HG03025 (cell line): Measurements from ENCODE around the gene CALN1.

Experiments used
- ATAC-seq: cut with Tn5 transposase; IDR thresholded peaks from one replicate; pipeline ENCODE4 v1.9.1; 2021; ENCODE audit warnings: mild to moderate bottlenecking, moderate library complexity; ENCODE audit not compliant: unreplicated experiment, low FRiP score

The CALN1 gene

DNA sequence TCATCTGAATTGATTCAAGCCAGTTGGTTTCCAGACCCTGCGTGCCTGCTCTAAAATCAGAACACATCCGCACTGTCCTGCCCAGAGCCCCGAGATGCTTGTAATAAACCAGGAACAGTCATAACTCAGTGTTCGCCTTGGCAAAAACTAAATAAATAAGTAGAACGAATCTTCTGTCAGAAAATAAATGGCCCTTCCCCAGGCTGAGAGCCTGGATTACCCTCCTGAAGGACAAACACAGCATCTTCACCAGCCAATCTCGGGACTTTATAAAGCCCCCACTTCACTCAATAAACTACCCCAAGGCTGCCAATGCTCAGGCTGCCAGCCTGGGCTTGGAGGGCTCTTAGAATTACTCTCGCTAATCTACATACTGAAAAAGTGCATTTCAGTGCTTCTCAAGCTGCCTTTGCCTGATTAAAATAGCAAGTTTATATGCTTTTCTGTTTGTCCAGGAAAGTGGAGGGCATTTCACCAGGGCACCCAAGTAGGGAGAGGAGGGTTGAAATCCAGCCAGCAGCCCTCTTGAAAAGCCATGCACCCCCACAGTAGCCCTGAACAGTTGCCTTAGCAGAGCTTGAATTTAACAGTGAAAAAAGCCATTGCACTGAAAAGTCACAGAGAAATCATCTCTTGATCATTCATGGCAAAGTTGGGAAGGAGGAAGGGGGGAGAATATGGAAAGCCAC, 136.6 kb downstream of the CALN1 start:
- no peak for ATAC-seq

DNA sequence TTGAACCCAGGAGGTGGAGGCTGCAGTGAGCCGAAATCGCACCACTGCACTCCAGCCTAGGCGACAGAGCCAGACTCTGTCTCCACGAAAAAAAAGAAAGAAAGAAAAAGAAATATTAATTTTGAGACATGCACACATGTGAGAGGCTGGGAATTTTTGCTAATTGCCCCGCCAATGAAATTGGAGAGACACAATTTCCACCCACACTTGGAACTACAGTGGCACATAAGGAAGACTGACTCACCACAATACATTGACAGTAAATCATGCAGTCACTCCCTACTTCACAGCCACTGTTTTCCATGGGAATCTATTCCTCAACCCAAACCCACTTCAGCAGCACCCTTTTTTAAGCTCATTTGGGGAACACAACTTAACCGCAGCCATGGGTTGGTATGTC, 139.7 kb downstream of the CALN1 start:
- ATAC-seq: no peak

GRCh38 chr7:72268796-72269195, 143.3 kb downstream of the CALN1 start:
- no peak for ATAC-seq

DNA sequence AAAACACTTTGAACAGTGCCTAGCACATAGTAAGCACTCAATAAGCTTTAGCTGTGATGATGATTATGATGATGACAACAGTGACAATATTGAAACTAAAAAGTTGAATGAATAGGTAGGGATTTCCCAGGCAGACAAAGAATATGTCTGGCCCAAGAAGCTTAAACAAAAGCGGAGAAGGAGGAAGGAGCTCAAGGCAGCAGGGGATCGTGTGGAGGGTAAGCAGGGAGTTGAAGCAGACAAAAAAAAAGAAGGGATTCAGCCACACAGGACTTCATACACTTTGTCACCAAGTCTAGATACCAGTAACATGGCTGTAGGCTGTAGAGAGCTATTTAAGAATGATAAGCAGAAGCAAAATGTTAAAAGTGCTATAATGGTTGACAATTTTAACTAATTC, 144.0 kb downstream of the CALN1 start:
- no peak for ATAC-seq

- no peak for ATAC-seq
Observed at GRCh38 chr7:72267291-72267800, 144.8 kb downstream of the CALN1 start.

DNA sequence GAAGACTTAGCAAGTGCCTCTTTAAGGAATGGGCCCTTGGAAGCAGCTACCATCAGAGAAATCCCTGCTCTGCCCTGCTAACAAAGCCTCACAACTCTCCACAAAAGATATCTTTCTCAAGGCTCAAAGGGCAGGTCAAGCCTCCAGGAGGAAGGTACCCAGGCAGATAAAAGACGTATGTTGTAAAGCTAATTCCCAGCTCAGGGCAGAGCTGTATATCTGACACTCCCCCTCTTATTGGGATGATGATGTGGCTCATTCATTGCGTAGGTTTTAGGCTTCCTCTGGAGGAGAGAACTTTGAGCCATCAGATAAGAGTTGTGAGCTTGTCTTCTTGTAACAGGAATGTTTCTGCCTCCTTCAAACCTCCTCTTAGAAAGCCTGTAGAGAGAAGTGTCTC, 145.4 kb downstream of the CALN1 start:
- no peak for ATAC-seq

- no peak for ATAC-seq
Observed at GRCh38 chr7:72265071-72265904, 146.8 kb downstream of the CALN1 start.

GRCh38 chr7:72260406-72260805, 151.7 kb downstream of the CALN1 start:
- no peak for ATAC-seq

- ATAC-seq: no peak
Observed at GRCh38 chr7:72258074-72258473, 154.1 kb downstream of the CALN1 start.

- no peak for ATAC-seq
Observed at GRCh38 chr7:72254455-72254854, 157.7 kb downstream of the CALN1 start.

GRCh38 chr7:72249106-72249505, 163.0 kb downstream of the CALN1 start:
- ATAC-seq: no peak

DNA sequence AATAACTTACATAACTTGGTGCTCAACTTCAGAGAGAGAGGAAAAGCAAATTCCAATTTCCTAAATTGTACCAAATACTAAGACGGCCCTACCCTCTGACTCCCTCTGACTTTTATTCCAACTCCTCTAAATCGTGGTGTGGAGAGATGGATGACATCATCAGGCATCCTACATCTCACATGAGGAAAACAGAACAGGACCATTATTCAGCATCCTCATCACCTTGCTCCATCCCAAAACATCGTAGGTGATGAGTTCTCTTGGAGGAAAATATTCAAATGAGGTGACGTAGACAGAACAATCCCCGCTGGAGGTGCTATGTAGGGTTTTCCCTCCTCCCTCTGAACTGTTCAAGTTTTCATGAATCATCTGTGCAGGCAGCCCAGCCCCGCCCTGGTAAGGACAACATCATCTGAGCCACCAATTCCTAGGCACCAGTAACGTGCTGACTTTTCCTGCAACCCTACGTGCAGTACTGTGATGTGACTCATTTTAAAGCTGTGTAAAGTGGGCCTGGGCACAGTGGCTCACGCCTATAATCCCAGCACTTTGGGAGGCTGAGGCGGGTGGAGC, 167.2 kb downstream of the CALN1 start:
- ATAC-seq: no peak

GRCh38 chr7:72243329-72243728, 168.8 kb downstream of the CALN1 start:
- ATAC-seq: no peak

DNA sequence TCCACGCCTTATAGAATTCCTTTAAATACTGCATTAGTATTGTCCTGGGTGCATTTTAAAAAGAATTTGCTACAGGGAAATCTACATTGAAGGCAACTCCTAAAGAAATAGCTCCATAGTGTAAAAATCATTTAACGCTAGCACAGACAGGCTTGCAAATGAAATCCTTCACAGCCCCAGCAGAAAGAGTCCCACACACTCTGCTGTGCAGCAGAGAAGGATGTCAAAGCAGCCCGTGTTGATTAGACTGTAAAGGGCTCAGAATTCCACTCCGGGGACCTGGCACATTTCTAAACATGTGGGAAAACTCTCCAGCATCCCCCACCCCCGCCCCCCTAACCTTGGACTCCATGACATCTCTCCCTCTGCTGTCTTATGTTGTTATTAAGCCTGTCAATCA, 176.8 kb downstream of the CALN1 start:
- ATAC-seq: no peak

GRCh38 chr7:72234086-72234485, 178.1 kb downstream of the CALN1 start:
- no peak for ATAC-seq

GRCh38 chr7:72230281-72230680, 181.9 kb downstream of the CALN1 start:
- ATAC-seq: no peak

- no peak for ATAC-seq
Observed at GRCh38 chr7:72223351-72223750, 188.8 kb downstream of the CALN1 start.

GRCh38 chr7:72222136-72222535, 190.0 kb downstream of the CALN1 start:
- no peak for ATAC-seq

- ATAC-seq: no peak
Observed at GRCh38 chr7:72219500-72219899, 192.6 kb downstream of the CALN1 start.

- ATAC-seq: no peak
Observed at GRCh38 chr7:72217151-72217550, 195.0 kb downstream of the CALN1 start.

GRCh38 chr7:72213769-72214168, 198.4 kb downstream of the CALN1 start:
- ATAC-seq: no peak
